ENCODE measurements around the gene SLC6A9. TPM values are rescaled to one million over a fixed set of nuclear protein-coding genes. Genes with fewer than 3 reads are reported as not detected.

SLC6A9 gene
- total RNA-seq, 2 experiments from 2014 or later, result 8.2 to 21.8 TPM

- Histone ChIP-seq H3K9me2 (ENCODE audit: insufficient read depth, low read length) (no peaks in the 10 kb centered on the region), H2AFZ (ENCODE audit: low read length) (no peak overlapping the region), H3K4me2 (ENCODE audit: low read length) (no peak overlapping the region), H3K36me3 (ENCODE audit: insufficient read depth, low read length) (peaks cover 5% of the 10 kb centered on the region), H3K9me3 (ENCODE audit: low read length) (no peaks in the 10 kb centered on the region), H3K27ac (ENCODE audit: low read depth, low read length, poor library complexity, severe bottlenecking) (no peak overlapping the region), H4K20me1 (ENCODE audit: insufficient read depth, low read length) (no peaks in the 10 kb centered on the region), H3K4me3 (ENCODE audit: low read depth, low read length, poor library complexity, severe bottlenecking) (no peak overlapping the region), H3K79me2 (ENCODE audit: insufficient read depth, low read depth, low read length) (no peaks in the 10 kb centered on the region), H3K4me1 (ENCODE audit: insufficient read depth, low read length, poor library complexity, severe bottlenecking) (no peaks in the 10 kb centered on the region)
- intact Hi-C loops (cut with micrococcal nuclease; ENCODE audit: unreplicated experiment), result no loop called here
- DNase-seq (ENCODE audit: low spot score), result no peak
- TF ChIP-seq, protein P1, sequence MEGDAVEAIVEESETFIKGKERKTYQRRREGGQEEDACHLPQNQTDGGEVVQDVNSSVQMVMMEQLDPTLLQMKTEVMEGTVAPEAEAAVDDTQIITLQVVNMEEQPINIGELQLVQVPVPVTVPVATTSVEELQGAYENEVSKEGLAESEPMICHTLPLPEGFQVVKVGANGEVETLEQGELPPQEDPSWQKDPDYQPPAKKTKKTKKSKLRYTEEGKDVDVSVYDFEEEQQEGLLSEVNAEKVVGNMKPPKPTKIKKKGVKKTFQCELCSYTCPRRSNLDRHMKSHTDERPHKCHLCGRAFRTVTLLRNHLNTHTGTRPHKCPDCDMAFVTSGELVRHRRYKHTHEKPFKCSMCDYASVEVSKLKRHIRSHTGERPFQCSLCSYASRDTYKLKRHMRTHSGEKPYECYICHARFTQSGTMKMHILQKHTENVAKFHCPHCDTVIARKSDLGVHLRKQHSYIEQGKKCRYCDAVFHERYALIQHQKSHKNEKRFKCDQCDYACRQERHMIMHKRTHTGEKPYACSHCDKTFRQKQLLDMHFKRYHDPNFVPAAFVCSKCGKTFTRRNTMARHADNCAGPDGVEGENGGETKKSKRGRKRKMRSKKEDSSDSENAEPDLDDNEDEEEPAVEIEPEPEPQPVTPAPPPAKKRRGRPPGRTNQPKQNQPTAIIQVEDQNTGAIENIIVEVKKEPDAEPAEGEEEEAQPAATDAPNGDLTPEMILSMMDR (conservative IDR thresholded peaks at IDR 0.05; ENCODE audit: low read length), result no peak
- no peak for TF ChIP-seq EZH2phosphoT487 (IDR thresholded peaks at IDR 0.05; ENCODE audit: borderline replicate concordance, low read depth, low read length)
- BruUV-seq (replicated peaks), result no TSS peak
- CTCF ChIA-PET (ENCODE audit: unreplicated experiment), result no interaction called here
- POLR2A ChIA-PET, result no interaction called here
Measured at GRCh38 chr1:43983253-43983899, 47.9 kb downstream of the SLC6A9 start.

GRCh38 chr1:43982808-43983207 is 48.5 kb downstream of the SLC6A9 start:
- Histone ChIP-seq H3K36me3 (ENCODE audit: insufficient read depth, low read length) (peaks cover 10% of the 10 kb centered on the region), H3K9me3 (ENCODE audit: low read length) (no peaks in the 10 kb centered on the region), H2AFZ (ENCODE audit: low read length) (no peak overlapping the region), H3K27ac (ENCODE audit: low read depth, low read length, poor library complexity, severe bottlenecking) (no peak overlapping the region), H3K79me2 (ENCODE audit: insufficient read depth, low read depth, low read length) (no peaks in the 10 kb centered on the region), H3K9me2 (ENCODE audit: insufficient read depth, low read length) (no peaks in the 10 kb centered on the region), H4K20me1 (ENCODE audit: insufficient read depth, low read length) (no peaks in the 10 kb centered on the region), H3K4me3 (ENCODE audit: low read depth, low read length, poor library complexity, severe bottlenecking) (no peak overlapping the region), H3K4me2 (ENCODE audit: low read length) (no peak overlapping the region), H3K4me1 (ENCODE audit: insufficient read depth, low read length, poor library complexity, severe bottlenecking) (no peaks in the 10 kb centered on the region)
- intact Hi-C loops (cut with micrococcal nuclease; ENCODE audit: unreplicated experiment), result no loop called here
- BruUV-seq (replicated peaks), result no TSS peak
- POLR2A ChIA-PET, result no interaction called here
- CTCF ChIA-PET (ENCODE audit: unreplicated experiment), result no interaction called here
- DNase-seq (ENCODE audit: low spot score), result no peak
- TF ChIP-seq EZH2phosphoT487 (IDR thresholded peaks at IDR 0.05; ENCODE audit: borderline replicate concordance, low read depth, low read length), result no peak
- TF ChIP-seq, protein P1 (conservative IDR thresholded peaks at IDR 0.05; ENCODE audit: low read length), result no peak

GRCh38 chr1:43982241-43982640 is 49.0 kb downstream of the SLC6A9 start:
- CTCF ChIA-PET (ENCODE audit: unreplicated experiment), result no interaction called here
- intact Hi-C loops (cut with micrococcal nuclease; ENCODE audit: unreplicated experiment), result no loop called here
- H2AFZ ChIP-seq (ENCODE audit: low read length), result no peak overlapping the region
- H3K4me3 ChIP-seq (ENCODE audit: low read depth, low read length, poor library complexity, severe bottlenecking), result no peak overlapping the region
- no TSS peak for BruUV-seq (replicated peaks)
- no peaks in the 10 kb centered on the region for H4K20me1 ChIP-seq (ENCODE audit: insufficient read depth, low read length)
- H3K4me1 ChIP-seq (ENCODE audit: insufficient read depth, low read length, poor library complexity, severe bottlenecking), result no peaks in the 10 kb centered on the region
- TF ChIP-seq, protein P1 (conservative IDR thresholded peaks at IDR 0.05; ENCODE audit: low read length), result no peak
- no peak for TF ChIP-seq EZH2phosphoT487 (IDR thresholded peaks at IDR 0.05; ENCODE audit: borderline replicate concordance, low read depth, low read length)
- POLR2A ChIA-PET, result no interaction called here
- no peaks in the 10 kb centered on the region for H3K79me2 ChIP-seq (ENCODE audit: insufficient read depth, low read depth, low read length)
- H3K36me3 ChIP-seq (ENCODE audit: insufficient read depth, low read length), result peaks cover 16% of the 10 kb centered on the region
- no peak for DNase-seq (ENCODE audit: low spot score)
- no peaks in the 10 kb centered on the region for H3K9me2 ChIP-seq (ENCODE audit: insufficient read depth, low read length)
- no peak overlapping the region for H3K27ac ChIP-seq (ENCODE audit: low read depth, low read length, poor library complexity, severe bottlenecking)
- no peak overlapping the region for H3K4me2 ChIP-seq (ENCODE audit: low read length)
- H3K9me3 ChIP-seq (ENCODE audit: low read length), result no peaks in the 10 kb centered on the region
